Uterus (tissue), 4 donors: ENCODE results near the gene BAD. TPM values are rescaled to one million over a fixed set of nuclear protein-coding genes. Genes with fewer than 3 reads are reported as not detected.

Source experiments
- DNase-seq, 2 donors: peaks; one replicate each; pipeline ENCODE4 v3.0.0-alpha.2; 2019 to 2020
- H3K27ac ChIP-seq, 2 donors: fragments of 200-600 bp; sonication (generic); 1 replicate in 1 of 2; 2 replicates in 1 of 2; pipeline ENCODE4 v1.5.1; 2016 to 2018
- H3K27me3 ChIP-seq, 2 donors: fragments of 200-600 bp; sonication (generic); one replicate each; pipeline ENCODE4 v1.5.1; 2018 to 2019; ENCODE audit warnings: control low read depth in 1 of 2
- H3K36me3 ChIP-seq, 2 donors: fragments of 200-600 bp; sonication (generic); one replicate each; pipeline ENCODE4 v1.5.1; 2019; ENCODE audit warnings: control low read depth in 1 of 2
- H3K4me1 ChIP-seq, 2 donors: fragments of 200-600 bp; sonication (generic); one replicate each; pipeline ENCODE4 v1.5.1; 2018 to 2019; ENCODE audit warnings: control low read depth in 1 of 2
- H3K4me3 ChIP-seq, 2 donors: fragments of 200-600 bp; sonication (generic); 1 replicate in 1 of 2; 2 replicates in 1 of 2; pipeline ENCODE4 v1.5.1; 2018 to 2019; ENCODE audit warnings: mild to moderate bottlenecking in 1 of 2
- H3K9me3 ChIP-seq, 2 donors: fragments of 200-600 bp; sonication (generic); one replicate each; pipeline ENCODE4 v1.5.1; 2019; ENCODE audit warnings: control low read depth in 1 of 2
- CTCF ChIP-seq, 4 experiments: fragments of 200-600 bp in 2 of 4; fragments of 450-650 bp in 2 of 4; sonication (generic) in 2 of 4; IDR thresholded peaks; one replicate each; pipeline ENCODE4 v1.5.1; 2016 to 2019; ENCODE audit warnings: antibody characterized with exemption in 4 of 4, mild to moderate bottlenecking in 2 of 4, moderate library complexity in 1 of 4
- POLR2A ChIP-seq, 2 donors: fragments of 450-650 bp; IDR thresholded peaks; one replicate each; pipeline ENCODE4 v1.6.1; 2016; ENCODE audit warnings: antibody characterized with exemption in 2 of 2, mild to moderate bottlenecking in 1 of 2, moderate library complexity in 1 of 2
- intact Hi-C: fragments of 100-400 bp; cut with DNase I; formaldehyde crosslinking; loops from one replicate; pipeline ENCODE4 v1.15.1; 2023; ENCODE audit warnings: low total_unique reads
- total RNA-seq, 4 donors: library from RNA; depleted of rRNA in 3 of 4; stranded (reverse); fragments of >200 nt in 3 of 4; gene quantifications; one replicate each; pipeline versions ENCODE4 v1.1.0 to v1.2.4, GENCODE V29; 2014 to 2023
- donor health status: DM: yes; HTN: yes; CAD: no.

BAD gene
- total RNA-seq, 4 donors from 2014 or later, result 54.8 to 72.9 (median 62.0) TPM

GRCh38 chr11:64255135-64256128 is 29.0 kb downstream of the BAD start:
- intact Hi-C loops, result no loop called here
- Histone ChIP-seq H3K9me3 (no peaks in the 10 kb centered on the region), H3K36me3 (no peaks in the 10 kb centered on the region), H3K4me3 (no peak overlapping the region), H3K27me3 (no peaks in the 10 kb centered on the region), H3K27ac (no peak overlapping the region), H3K4me1 (peaks cover 0 to 12% of the 10 kb centered on the region in 2 donors)
- DNase-seq, result no peak
- TF ChIP-seq CTCF (IDR thresholded peaks at IDR 0.05), result no peak
- TF ChIP-seq POLR2A (IDR thresholded peaks at IDR 0.05), result no peak

GRCh38 chr11:64254326-64254725 is 30.1 kb downstream of the BAD start:
- Histone ChIP-seq H3K9me3 (no peaks in the 10 kb centered on the region), H3K27ac (no peak overlapping the region), H3K4me3 (no peak overlapping the region), H3K27me3 (no peaks in the 10 kb centered on the region), H3K4me1 (peaks cover 0 to 12% of the 10 kb centered on the region in 2 donors), H3K36me3 (no peaks in the 10 kb centered on the region)
- intact Hi-C loops, result no loop called here
- DNase-seq, result no peak
- no peak for TF ChIP-seq POLR2A (IDR thresholded peaks at IDR 0.05)
- no peak for TF ChIP-seq CTCF (IDR thresholded peaks at IDR 0.05)

GRCh38 chr11:64253481-64253880 is 31.0 kb downstream of the BAD start:
- intact Hi-C loops, result no loop called here
- Histone ChIP-seq H3K36me3 (no peaks in the 10 kb centered on the region), H3K9me3 (no peaks in the 10 kb centered on the region), H3K27ac (no peak overlapping the region), H3K4me1 (peaks cover 0 to 12% of the 10 kb centered on the region in 2 donors), H3K4me3 (no peak overlapping the region), H3K27me3 (no peaks in the 10 kb centered on the region)
- no peak for TF ChIP-seq POLR2A (IDR thresholded peaks at IDR 0.05)
- no peak for TF ChIP-seq CTCF (IDR thresholded peaks at IDR 0.05)
- DNase-seq, result no peak

- no peak for TF ChIP-seq POLR2A (IDR thresholded peaks at IDR 0.05)
- TF ChIP-seq CTCF (IDR thresholded peaks at IDR 0.05), result no peak
- DNase-seq, result no peak
- H3K9me3 ChIP-seq, result no peaks in the 10 kb centered on the region
- no peaks in the 10 kb centered on the region for H3K27me3 ChIP-seq
- intact Hi-C loops, result no loop called here
- H3K4me1 ChIP-seq, result peaks cover 0 to 12% of the 10 kb centered on the region in 2 donors
- peak overlapping the region in 1 of 2 donors; percentile 88 for H3K4me3 ChIP-seq
- peak overlapping the region; percentile 63 to 75 for H3K27ac ChIP-seq
- no peaks in the 10 kb centered on the region for H3K36me3 ChIP-seq
Measured at GRCh38 chr11:64253043-64253442, 31.4 kb downstream of the BAD start.
